ENCODE results near the gene TMBIM1.

Gene TMBIM1

GRCh38 chr2:218244665-218245064 is 47.6 kb downstream of the TMBIM1 start:
- H3K4me3 ChIP-seq (ENCODE audit: low read depth, low read length), result no peak overlapping the region
- TF ChIP-seq CTCF (IDR thresholded peaks at IDR 0.05; ENCODE audit: low read depth, low read length), result no peak
- in situ Hi-C loops (cut with HindIII; ENCODE audit: low sequenced_read_pairs), result no loop called here
- no peak for DNase-seq (ENCODE audit: low read depth, low spot score)

GRCh38 chr2:218244204-218244603 is 48.1 kb downstream of the TMBIM1 start:
- no peak for DNase-seq (ENCODE audit: low read depth, low spot score)
- no peak overlapping the region for H3K4me3 ChIP-seq (ENCODE audit: low read depth, low read length)
- in situ Hi-C loops (cut with HindIII; ENCODE audit: low sequenced_read_pairs), result no loop called here
- TF ChIP-seq CTCF (IDR thresholded peaks at IDR 0.05; ENCODE audit: low read depth, low read length), result no peak

DNA sequence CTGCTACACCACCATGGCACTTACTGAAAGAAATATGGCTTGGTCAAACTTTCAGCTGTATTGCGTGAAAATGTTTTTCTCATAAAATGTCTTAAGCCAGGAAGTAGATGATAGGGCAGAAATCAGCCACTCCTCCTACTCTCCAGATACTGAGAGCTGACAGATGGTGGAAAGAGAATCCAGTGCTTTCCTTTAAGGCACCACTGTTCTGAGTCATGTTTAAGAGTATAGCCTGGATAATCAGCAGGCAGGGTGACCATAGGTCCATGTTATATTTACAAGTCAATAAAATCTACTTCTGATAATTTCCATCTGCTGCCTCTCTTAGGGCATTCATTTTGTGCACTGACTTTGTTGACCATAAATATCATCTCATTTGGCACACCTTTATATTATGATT is 53.4 kb downstream of the TMBIM1 start:
- in situ Hi-C loops (cut with HindIII; ENCODE audit: low sequenced_read_pairs), result no loop called here
- no peak overlapping the region for H3K4me3 ChIP-seq (ENCODE audit: low read depth, low read length)
- TF ChIP-seq CTCF (IDR thresholded peaks at IDR 0.05; ENCODE audit: low read depth, low read length), result no peak
- DNase-seq (ENCODE audit: low read depth, low spot score), result no peak

DNA sequence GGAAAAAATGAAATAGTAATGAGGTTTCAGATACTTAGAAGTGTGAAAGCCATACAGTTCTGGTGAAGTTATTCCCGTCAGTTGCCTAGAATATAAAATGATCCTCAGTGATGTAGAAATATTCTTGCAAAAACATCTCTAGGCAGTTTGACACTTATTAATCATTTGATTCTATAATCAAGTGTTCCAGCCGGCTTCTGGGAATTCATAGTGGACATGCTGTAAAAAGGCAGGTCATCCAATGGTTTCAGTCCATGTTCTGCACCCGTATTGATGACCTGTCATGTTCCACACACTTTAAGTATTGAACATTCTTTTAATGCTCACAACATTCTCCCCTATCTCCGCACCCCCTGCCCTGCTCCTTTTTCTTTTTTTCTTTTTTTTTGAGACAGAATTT is 55.5 kb downstream of the TMBIM1 start:
- in situ Hi-C loops (cut with HindIII; ENCODE audit: low sequenced_read_pairs), result no loop called here
- TF ChIP-seq CTCF (IDR thresholded peaks at IDR 0.05; ENCODE audit: low read depth, low read length), result no peak
- DNase-seq (ENCODE audit: low read depth, low spot score), result no peak

DNA sequence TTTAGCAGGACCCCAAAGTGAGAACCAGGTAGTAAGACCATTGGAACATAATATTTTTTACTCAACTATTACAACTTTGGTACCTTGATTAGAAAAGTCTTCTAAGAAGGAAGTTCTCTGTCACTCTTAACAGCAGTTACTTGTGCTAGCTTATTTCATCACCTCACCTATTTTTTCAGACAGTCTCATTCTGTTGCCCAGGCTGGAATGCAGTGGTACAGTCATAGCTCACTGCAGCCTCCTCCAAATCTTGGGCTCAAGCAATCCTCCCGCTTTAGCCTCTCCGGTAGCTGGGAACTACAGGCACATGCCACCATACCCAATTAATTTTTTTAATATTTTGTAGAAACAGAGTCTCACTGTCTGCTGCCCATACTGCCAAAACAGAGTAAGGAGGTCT is 57.3 kb downstream of the TMBIM1 start:
- DNase-seq (ENCODE audit: low read depth, low spot score), result no peak
- in situ Hi-C loops (cut with HindIII; ENCODE audit: low sequenced_read_pairs), result no loop called here
- H3K4me3 ChIP-seq (ENCODE audit: low read depth, low read length), result no peak overlapping the region
- no peak for TF ChIP-seq CTCF (IDR thresholded peaks at IDR 0.05; ENCODE audit: low read depth, low read length)

More for the DNA sequence above, 55.5 kb downstream of the TMBIM1 start:
- no peak overlapping the region for H3K4me3 ChIP-seq (ENCODE audit: low read depth, low read length)

- no peak for TF ChIP-seq CTCF (IDR thresholded peaks at IDR 0.05; ENCODE audit: low read depth, low read length)
- DNase-seq (ENCODE audit: low read depth, low spot score), result no peak
- in situ Hi-C loops (cut with HindIII; ENCODE audit: low sequenced_read_pairs), result no loop called here
- H3K4me3 ChIP-seq (ENCODE audit: low read depth, low read length), result no peak overlapping the region
Observed at GRCh38 chr2:218234521-218234920, 57.8 kb downstream of the TMBIM1 start.

GRCh38 chr2:218233543-218233942 is 58.8 kb downstream of the TMBIM1 start:
- no peak for DNase-seq (ENCODE audit: low read depth, low spot score)
- H3K4me3 ChIP-seq (ENCODE audit: low read depth, low read length), result no peak overlapping the region
- in situ Hi-C loops (cut with HindIII; ENCODE audit: low sequenced_read_pairs), result no loop called here
- TF ChIP-seq CTCF (IDR thresholded peaks at IDR 0.05; ENCODE audit: low read depth, low read length), result no peak

Data from astrocyte of the spinal cord (primary cell).